AG04449 (cell line): ENCODE results near the gene ITPKA.

Source experiments
- CTCF ChIA-PET: fragments of 350-600 bp; formaldehyde crosslinking; extraction: SDS; loops from one replicate; lab custom pipeline; 2021; ENCODE audit warnings: antibody characterized with exemption; lab: Yijun Ruan, JAX
- POLR2A ChIA-PET: fragments of 400-600, 350-600 bp; formaldehyde crosslinking; extraction: SDS; loops from one replicate; lab custom pipeline; 2020; ENCODE audit warnings: antibody characterized with exemption, inconsistent platforms; lab: Yijun Ruan, JAX
- DNase-seq: peaks from one replicate; pipeline ENCODE4 v3.0.0-alpha.2; 2010; ENCODE audit warnings: low read depth, low spot score
- H3K4me3 ChIP-seq: 2 replicates; pipeline ENCODE4 v1.5.1; 2011; ENCODE audit warnings: low read depth, mild to moderate bottlenecking, control low read depth, low read length
- TF ChIP-seq, protein P1 (sequence below): IDR thresholded peaks from one replicate; pipeline ENCODE4 v1.5.1; 2011; ENCODE audit warnings: mild to moderate bottlenecking, moderate library complexity, low read length, control low read depth, inconsistent platforms; ENCODE audit not compliant: insufficient read depth; ENCODE audit errors: missing control alignments

ITPKA gene

GRCh38 chr15:41536866-41537265, 43.2 kb downstream of the ITPKA start:
- DNase-seq, result no peak
- H3K4me3 ChIP-seq, result no peak overlapping the region
- ChIA-PET CTCF (no interaction called here), POLR2A (no interaction called here)
- TF ChIP-seq, protein P1, sequence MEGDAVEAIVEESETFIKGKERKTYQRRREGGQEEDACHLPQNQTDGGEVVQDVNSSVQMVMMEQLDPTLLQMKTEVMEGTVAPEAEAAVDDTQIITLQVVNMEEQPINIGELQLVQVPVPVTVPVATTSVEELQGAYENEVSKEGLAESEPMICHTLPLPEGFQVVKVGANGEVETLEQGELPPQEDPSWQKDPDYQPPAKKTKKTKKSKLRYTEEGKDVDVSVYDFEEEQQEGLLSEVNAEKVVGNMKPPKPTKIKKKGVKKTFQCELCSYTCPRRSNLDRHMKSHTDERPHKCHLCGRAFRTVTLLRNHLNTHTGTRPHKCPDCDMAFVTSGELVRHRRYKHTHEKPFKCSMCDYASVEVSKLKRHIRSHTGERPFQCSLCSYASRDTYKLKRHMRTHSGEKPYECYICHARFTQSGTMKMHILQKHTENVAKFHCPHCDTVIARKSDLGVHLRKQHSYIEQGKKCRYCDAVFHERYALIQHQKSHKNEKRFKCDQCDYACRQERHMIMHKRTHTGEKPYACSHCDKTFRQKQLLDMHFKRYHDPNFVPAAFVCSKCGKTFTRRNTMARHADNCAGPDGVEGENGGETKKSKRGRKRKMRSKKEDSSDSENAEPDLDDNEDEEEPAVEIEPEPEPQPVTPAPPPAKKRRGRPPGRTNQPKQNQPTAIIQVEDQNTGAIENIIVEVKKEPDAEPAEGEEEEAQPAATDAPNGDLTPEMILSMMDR, result no peak

DNA sequence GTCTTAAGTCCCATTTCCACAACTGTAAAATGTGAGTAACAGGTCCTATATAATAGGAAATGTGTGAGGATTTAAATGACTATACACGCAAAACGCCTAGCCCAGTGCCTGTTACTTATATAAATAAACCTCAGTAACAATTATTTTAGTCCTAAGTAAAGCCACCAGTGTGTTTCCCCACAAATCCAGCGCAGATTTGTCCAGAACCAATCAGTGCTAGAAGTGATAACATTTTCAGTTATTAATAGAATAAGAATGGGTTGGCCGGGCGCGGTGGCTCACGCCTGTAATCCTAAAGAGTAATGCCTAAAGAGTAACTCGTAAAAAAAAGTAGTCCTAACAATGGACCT, 49.8 kb downstream of the ITPKA start:
- ChIA-PET POLR2A (interaction anchor here (0.6 to 1.2 kb wide), 4 partner anchors 26 to 231 kb away, joined by 3 to 4 read pairs (median 3); partner anchors contain the start of gene MAPKBP1), CTCF (interaction anchor here (1.8 kb wide), 1 partner anchor 12 kb away, joined by 5 read pairs; no protein-coding TSS in a partner anchor)
- TF ChIP-seq, protein P1, result no peak

GRCh38 chr15:41544650-41545015, 51.0 kb downstream of the ITPKA start:
- POLR2A ChIA-PET, result interaction anchor here (0.7 to 1.2 kb wide), 7 partner anchors 9 to 252 kb away, joined by 3 to 4 read pairs (median 3); partner anchors contain the start of gene MAPKBP1
- TF ChIP-seq, protein P1, result no peak
- DNase-seq, result no peak
- no peak overlapping the region for H3K4me3 ChIP-seq
- CTCF ChIA-PET, result interaction anchor here (0.6 to 2.2 kb wide), 7 partner anchors 11 to 360 kb away, joined by 3 to 9 read pairs (median 3); no protein-coding TSS in a partner anchor

More for the DNA sequence above, 49.8 kb downstream of the ITPKA start:
- no peak for DNase-seq
- peak overlapping the region; percentile 94 for H3K4me3 ChIP-seq

DNA sequence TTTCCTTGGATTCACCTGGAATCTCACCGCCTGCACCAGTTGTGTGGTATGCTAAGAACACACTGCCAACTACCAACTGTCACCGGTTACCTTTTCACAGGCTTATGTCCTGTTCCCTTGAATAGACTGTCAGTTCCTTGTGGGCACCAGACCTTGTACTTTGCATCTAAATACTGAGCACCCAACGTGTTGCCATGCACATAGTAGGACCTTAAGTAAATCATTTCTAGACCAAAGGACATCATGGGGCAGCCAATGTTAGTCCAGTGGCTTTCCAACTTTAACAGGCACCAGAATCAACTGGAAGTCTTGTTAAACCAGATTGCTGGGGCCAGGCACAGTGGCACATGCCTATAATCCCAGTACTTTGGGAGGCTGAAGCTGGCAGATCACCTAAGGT, 51.5 kb downstream of the ITPKA start:
- TF ChIP-seq, protein P1, result no peak
- CTCF ChIA-PET, result interaction anchor here (0.6 to 2.2 kb wide), 7 partner anchors 11 to 266 kb away, joined by 3 to 9 read pairs (median 4); no protein-coding TSS in a partner anchor
- no peak for DNase-seq
- POLR2A ChIA-PET, result no interaction called here
- H3K4me3 ChIP-seq, result no peak overlapping the region

DNA sequence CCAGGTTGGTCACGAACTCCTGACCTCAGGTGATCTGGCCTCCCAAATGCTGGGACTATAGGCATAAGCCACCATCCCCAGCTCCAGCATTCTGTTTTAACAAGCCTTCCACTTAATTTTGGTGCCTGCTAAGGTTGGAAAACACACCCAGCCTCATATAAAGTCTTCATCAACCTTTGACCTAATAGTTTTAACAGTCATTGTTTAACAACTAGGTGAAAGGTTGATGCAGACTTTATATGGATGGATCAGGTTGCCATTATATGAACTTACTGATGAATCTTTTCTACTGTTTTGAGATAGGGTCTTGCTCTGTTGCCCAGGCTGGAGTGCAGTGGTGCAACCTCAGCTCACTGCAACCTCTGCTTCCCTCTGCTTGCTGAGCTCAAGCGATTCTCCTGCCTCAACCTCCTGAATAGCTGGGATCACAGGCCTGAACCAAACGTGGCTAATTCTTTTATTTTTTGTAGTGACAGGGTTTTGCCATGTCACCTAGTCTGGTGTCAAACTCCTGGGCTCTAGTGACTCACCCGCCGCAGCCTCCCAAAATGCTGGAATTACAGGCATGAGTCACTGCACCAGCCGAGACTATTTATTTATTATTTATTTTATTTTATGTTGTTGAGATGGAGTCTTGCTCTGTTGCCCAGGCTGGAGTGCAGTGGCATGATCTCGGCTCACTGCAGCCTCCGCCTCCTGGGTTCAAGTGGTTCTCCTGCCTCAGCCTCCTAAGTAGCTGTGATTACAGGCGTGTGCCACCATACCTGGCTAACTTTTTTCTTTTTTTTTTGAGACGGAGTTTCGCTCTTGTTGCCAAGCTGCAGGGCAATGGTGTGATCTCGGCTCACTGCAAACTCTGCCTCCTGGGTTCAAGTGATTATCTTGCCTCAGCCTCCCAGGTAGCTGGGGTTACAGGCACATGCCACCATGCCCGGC, 53.4 kb downstream of the ITPKA start:
- TF ChIP-seq, protein P1, result no peak
- DNase-seq, result no peak
- POLR2A ChIA-PET, result no interaction called here

More for the DNA sequence above, 53.4 kb downstream of the ITPKA start:
- CTCF ChIA-PET, result interaction anchor here (1.5 to 3.5 kb wide), 2 partner anchors 10 to 57 kb away, joined by 5 to 12 read pairs; no protein-coding TSS in a partner anchor
- H3K4me3 ChIP-seq, result no peak overlapping the region
